Spleen (tissue), 11 donors: Measurements from ENCODE around the gene TMEM119. TPM values are rescaled to one million over a fixed set of nuclear protein-coding genes. Genes with fewer than 3 reads are reported as not detected.

Source experiments
- DNase-seq: peaks from one replicate; pipeline ENCODE4 v3.0.0-alpha.2; 2020
- H3K27ac ChIP-seq, 8 donors: fragments of 200-600 bp; sonication (generic) in 7 of 8; 1 replicate in 4 of 8; 2 replicates in 4 of 8; pipeline versions ENCODE4 v1.5.0 to v1.8.0; 2016 to 2021; ENCODE audit warnings: inconsistent platforms in 4 of 8, mild to moderate bottlenecking in 4 of 8, moderate library complexity in 1 of 8
- H3K27me3 ChIP-seq, 7 donors: fragments of 200-600 bp; sonication (generic) in 6 of 7; replicated peaks in 1 of 7; 1 replicate in 4 of 7; 2 replicates in 3 of 7; pipeline versions ENCODE4 v1.5.0 to v1.8.0; 2016 to 2021; ENCODE audit warnings: inconsistent platforms in 3 of 7, mild to moderate bottlenecking in 1 of 7
- H3K36me3 ChIP-seq, 6 donors: fragments of 200-600 bp; sonication (generic) in 5 of 6; 1 replicate in 4 of 6; 2 replicates in 2 of 6; pipeline versions ENCODE4 v1.5.0 to v1.8.0; 2016 to 2021; ENCODE audit warnings: inconsistent platforms in 2 of 6
- H3K4me1 ChIP-seq, 6 donors: fragments of 200-600 bp; sonication (generic) in 5 of 6; 1 replicate in 3 of 6; 2 replicates in 3 of 6; pipeline versions ENCODE4 v1.5.0 to v1.8.0; 2016 to 2021; ENCODE audit warnings: inconsistent platforms in 3 of 6
- H3K4me3 ChIP-seq, 8 donors: fragments of 200-600 bp; sonication (generic) in 7 of 8; 1 replicate in 4 of 8; 2 replicates in 4 of 8; pipeline versions ENCODE4 v1.5.0 to v1.8.0; 2016 to 2021; ENCODE audit warnings: inconsistent platforms in 4 of 8, mild to moderate bottlenecking in 4 of 8, moderate library complexity in 2 of 8
- H3K9me3 ChIP-seq, 8 donors: fragments of 200-600 bp; sonication (generic) in 7 of 8; 1 replicate in 4 of 8; 2 replicates in 4 of 8; pipeline versions ENCODE4 v1.5.0 to v1.8.0; 2016 to 2021; ENCODE audit warnings: inconsistent platforms in 4 of 8
- POLR2A ChIP-seq, 3 donors: fragments of 450-650 bp; IDR thresholded peaks; one replicate each; pipeline ENCODE4 v1.5.1; 2017; ENCODE audit warnings: antibody characterized with exemption in 3 of 3, mild to moderate bottlenecking in 1 of 3
- POLR2AphosphoS5 ChIP-seq, 3 donors: sonication (generic); formaldehyde crosslinking; IDR thresholded peaks; one replicate each; pipeline ENCODE4 v1.5.1; 2017; ENCODE audit warnings: antibody characterized with exemption in 3 of 3
- WGBS, 5 donors: extraction: QIAGEN DNeasy Blood & Tissue Kit in 3 of 5; methylation state at CpG; one replicate each; pipeline versions ENCODE4 v1.1.5 to v1.1.7; 2013 to 2018; 5-methylcytosine and 5-hydroxymethylcytosine counted together
- intact Hi-C: fragments of 100-400 bp; cut with DNase I; formaldehyde crosslinking; loops from one replicate; pipeline ENCODE4 v1.15.0; 2023; ENCODE audit warnings: low total_unique reads
- polyA plus RNA-seq, 3 donors: library from polyadenylated mRNA; stranded (reverse); fragments of 200-250 nt; gene quantifications; one replicate each; pipeline ENCODE4 v1.2.1, GENCODE V29; 2013
- total RNA-seq, 7 donors: library from RNA; depleted of rRNA in 3 of 7; stranded (reverse); fragments of >200 nt in 3 of 7; fragmentation: NEBNext Ultra II Directional in 4 of 7; extraction: Animal tissue kit (Norgen Biotek cat#: 25700) in 4 of 7; gene quantifications; one replicate each; pipeline versions ENCODE4 v1.1.0 to v1.2.1, GENCODE V29; 2016 to 2021
- TF ChIP-seq, protein P1 (sequence below), 11 experiments: fragments of 200-600 bp in 7 of 11; fragments of 450-650 bp in 4 of 11; sonication (generic) in 4 of 11; IDR thresholded peaks in 8 of 11; conservative IDR thresholded peaks in 3 of 11; 1 replicate in 7 of 11; 2 replicates in 4 of 11; pipeline versions ENCODE4 v1.4.0 to v1.8.0; 2016 to 2021; ENCODE audit warnings: antibody characterized with exemption in 11 of 11, inconsistent platforms in 4 of 11, mild to moderate bottlenecking in 1 of 11
- donor health status: healthy with polysubstance abuse.
- donor health status: DM: no; HTN: no; CAD: no; lungs with moderate emphysema.
- donor health status: DM: no; HTN: no; CAD: no.
- donor health status: Bipolar disorder and iron deficiency.
- donor health status: healthy.
- donor health status: DM: no; HTN: no; CAD: no.
- donor health status: DM: yes; HTN: yes; CAD: no.

TMEM119 gene
- total and polyA plus RNA-seq, 10 donors, result 8.8 to 50.0 (median 16.2) TPM

DNA sequence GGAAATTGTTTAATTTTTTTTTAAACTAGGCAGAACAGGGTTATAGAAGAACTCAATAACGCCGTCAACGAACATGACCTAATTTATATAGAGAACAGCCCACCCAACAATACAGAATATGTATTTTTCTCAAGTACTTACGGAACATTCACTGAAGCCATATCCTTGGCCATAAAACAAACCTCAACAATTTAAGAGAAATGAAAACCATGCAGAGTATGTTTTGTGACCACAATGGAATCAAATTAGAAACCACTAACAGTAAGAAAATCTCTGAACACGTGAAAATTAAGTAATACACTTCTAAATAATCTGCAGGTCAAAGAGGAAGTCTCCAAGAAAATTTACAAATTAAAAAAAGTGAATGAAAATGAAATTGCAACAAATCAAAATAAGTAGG, 46.3 kb downstream of the TMEM119 start:
- Histone ChIP-seq H3K27ac (no peak overlapping the region), H3K9me3 (no peaks in the 10 kb centered on the region), H3K27me3 (no peaks in the 10 kb centered on the region), H3K4me3 (no peak overlapping the region), H3K4me1 (peaks cover 14 to 98% (median 79%) of the 10 kb centered on the region in 6 donors), H3K36me3 (peaks cover 0 to 49% (median 26%) of the 10 kb centered on the region in 6 donors)
- intact Hi-C loops, result no loop called here
- WGBS, 5 donors, result 55 to 67% (median 60%) methylated on average over 5 of the region's 5 CpGs
- TF ChIP-seq, protein P1, sequence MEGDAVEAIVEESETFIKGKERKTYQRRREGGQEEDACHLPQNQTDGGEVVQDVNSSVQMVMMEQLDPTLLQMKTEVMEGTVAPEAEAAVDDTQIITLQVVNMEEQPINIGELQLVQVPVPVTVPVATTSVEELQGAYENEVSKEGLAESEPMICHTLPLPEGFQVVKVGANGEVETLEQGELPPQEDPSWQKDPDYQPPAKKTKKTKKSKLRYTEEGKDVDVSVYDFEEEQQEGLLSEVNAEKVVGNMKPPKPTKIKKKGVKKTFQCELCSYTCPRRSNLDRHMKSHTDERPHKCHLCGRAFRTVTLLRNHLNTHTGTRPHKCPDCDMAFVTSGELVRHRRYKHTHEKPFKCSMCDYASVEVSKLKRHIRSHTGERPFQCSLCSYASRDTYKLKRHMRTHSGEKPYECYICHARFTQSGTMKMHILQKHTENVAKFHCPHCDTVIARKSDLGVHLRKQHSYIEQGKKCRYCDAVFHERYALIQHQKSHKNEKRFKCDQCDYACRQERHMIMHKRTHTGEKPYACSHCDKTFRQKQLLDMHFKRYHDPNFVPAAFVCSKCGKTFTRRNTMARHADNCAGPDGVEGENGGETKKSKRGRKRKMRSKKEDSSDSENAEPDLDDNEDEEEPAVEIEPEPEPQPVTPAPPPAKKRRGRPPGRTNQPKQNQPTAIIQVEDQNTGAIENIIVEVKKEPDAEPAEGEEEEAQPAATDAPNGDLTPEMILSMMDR (IDR thresholded peaks at IDR 0.05 in 8 of 11, conservative IDR thresholded peaks at IDR 0.05 in 3 of 11), result no peak
- TF ChIP-seq POLR2A (IDR thresholded peaks at IDR 0.05), result no peak
- no peak for TF ChIP-seq POLR2AphosphoS5 (IDR thresholded peaks at IDR 0.05)
- DNase-seq, result no peak

DNA sequence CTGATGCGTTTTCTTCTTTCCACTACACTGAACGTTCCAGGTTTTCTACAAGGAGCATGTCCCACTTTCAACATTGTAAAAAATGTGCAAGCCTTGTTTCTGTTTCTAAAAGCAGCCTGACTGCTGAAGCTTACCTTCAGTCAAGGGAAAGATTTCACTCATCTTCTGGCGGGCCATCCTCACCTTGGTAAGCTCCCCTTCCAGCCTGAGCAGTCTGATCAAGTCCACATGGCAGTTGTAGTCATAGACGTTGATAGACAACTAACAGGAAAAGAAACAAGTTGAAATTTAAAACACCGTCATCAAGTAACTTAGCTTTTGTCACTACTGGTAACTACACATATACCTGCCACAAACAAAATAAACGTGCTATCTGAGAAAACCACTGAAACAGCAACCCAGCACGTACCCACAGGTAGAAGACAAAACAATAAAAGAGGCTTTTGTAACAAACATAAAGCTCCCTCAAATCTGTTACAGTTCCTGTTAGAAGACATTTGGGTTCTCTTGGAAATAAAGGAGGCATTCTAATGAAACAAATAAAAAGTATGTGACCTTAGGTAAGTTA, 48.8 kb downstream of the TMEM119 start:
- Histone ChIP-seq H3K4me1 (peaks cover 14 to 73% (median 56%) of the 10 kb centered on the region in 6 donors), H3K36me3 (peaks cover 0 to 61% (median 46%) of the 10 kb centered on the region in 6 donors), H3K27me3 (no peaks in the 10 kb centered on the region), H3K9me3 (no peaks in the 10 kb centered on the region), H3K27ac (no peak overlapping the region), H3K4me3 (no peak overlapping the region)
- intact Hi-C loops, result no loop called here
- DNase-seq, result no peak
- WGBS, 5 donors, result 60 to 70% (median 68%) methylated on average over 7 of the region's 7 CpGs
- TF ChIP-seq POLR2AphosphoS5 (IDR thresholded peaks at IDR 0.05) (no peak), POLR2A (IDR thresholded peaks at IDR 0.05) (no peak)
- TF ChIP-seq, protein P1 (IDR thresholded peaks at IDR 0.05 in 8 of 11, conservative IDR thresholded peaks at IDR 0.05 in 3 of 11), result no peak

DNA sequence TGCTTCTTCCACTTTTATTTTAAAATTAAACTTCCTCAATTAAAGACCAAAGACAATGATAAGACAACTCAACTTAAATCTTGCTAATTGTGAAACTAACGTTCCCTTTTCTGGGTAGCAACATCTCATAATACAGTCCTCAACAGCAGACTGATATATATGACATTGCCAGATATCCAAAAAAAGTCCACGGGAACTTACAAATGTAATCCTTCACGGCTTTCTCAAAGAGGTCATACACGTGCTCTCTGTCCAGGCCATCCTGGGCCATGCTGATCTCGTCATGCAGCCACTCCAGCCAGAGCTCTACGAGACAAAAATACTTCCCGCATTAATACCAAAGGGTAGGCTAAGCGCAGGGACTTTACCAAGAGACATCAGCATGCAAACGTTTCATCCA, 50.2 kb downstream of the TMEM119 start:
- TF ChIP-seq POLR2A (IDR thresholded peaks at IDR 0.05), result no peak
- no peak for TF ChIP-seq POLR2AphosphoS5 (IDR thresholded peaks at IDR 0.05)
- TF ChIP-seq, protein P1 (IDR thresholded peaks at IDR 0.05 in 8 of 11, conservative IDR thresholded peaks at IDR 0.05 in 3 of 11), result no peak
- intact Hi-C loops, result no loop called here

DNA sequence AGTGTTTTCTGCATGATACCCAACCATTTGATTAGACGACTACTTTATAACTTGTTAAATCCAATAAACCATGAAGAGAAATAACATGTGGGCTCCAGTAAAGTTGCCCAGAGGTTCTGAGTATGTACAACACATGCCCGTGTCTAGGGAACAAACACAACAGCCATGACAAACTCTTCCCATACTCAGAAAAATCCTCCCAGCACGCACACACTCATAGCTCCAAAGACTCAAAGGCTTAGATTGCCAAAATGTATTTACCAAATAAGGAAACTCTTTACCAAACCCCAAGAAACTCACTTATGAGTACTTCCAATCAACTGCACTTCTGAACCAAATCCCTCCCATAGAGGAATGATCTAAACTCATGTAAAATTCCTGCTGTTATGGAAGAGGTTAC, 54.2 kb downstream of the TMEM119 start:
- Histone ChIP-seq H3K4me1 (peaks cover 0 to 41% (median 16%) of the 10 kb centered on the region in 6 donors), H3K36me3 (peaks cover 0 to 94% (median 70%) of the 10 kb centered on the region in 6 donors), H3K9me3 (no peaks in the 10 kb centered on the region), H3K4me3 (no peak overlapping the region), H3K27ac (no peak overlapping the region), H3K27me3 (no peaks in the 10 kb centered on the region)
- TF ChIP-seq POLR2A (IDR thresholded peaks at IDR 0.05) (no peak), POLR2AphosphoS5 (IDR thresholded peaks at IDR 0.05) (no peak)
- TF ChIP-seq, protein P1 (IDR thresholded peaks at IDR 0.05 in 8 of 11, conservative IDR thresholded peaks at IDR 0.05 in 3 of 11), result no peak
- no peak for DNase-seq
- 90 to 98% (median 93%) methylated on average over 3 of the region's 3 CpGs for WGBS, 5 donors
- intact Hi-C loops, result no loop called here

More for the DNA sequence above, 50.2 kb downstream of the TMEM119 start:
- H3K4me3 ChIP-seq, result no peak overlapping the region
- H3K36me3 ChIP-seq, result peaks cover 0 to 70% (median 59%) of the 10 kb centered on the region in 6 donors
- H3K27ac ChIP-seq, result no peak overlapping the region
- peaks cover 13 to 60% (median 42%) of the 10 kb centered on the region in 6 donors for H3K4me1 ChIP-seq
- DNase-seq, result no peak
- H3K27me3 ChIP-seq, result no peaks in the 10 kb centered on the region
- 63 to 90% (median 72%) methylated on average over 9 of the region's 9 CpGs for WGBS, 5 donors
- no peaks in the 10 kb centered on the region for H3K9me3 ChIP-seq
